ENCODE data around the gene EHBP1L1.

GRCh38 chr11:65540290-65541092, 35.4 kb upstream of the EHBP1L1 start:
- TF ChIP-seq POLR2A (IDR thresholded peaks at IDR 0.05) = no peak
- TF ChIP-seq, protein P1, sequence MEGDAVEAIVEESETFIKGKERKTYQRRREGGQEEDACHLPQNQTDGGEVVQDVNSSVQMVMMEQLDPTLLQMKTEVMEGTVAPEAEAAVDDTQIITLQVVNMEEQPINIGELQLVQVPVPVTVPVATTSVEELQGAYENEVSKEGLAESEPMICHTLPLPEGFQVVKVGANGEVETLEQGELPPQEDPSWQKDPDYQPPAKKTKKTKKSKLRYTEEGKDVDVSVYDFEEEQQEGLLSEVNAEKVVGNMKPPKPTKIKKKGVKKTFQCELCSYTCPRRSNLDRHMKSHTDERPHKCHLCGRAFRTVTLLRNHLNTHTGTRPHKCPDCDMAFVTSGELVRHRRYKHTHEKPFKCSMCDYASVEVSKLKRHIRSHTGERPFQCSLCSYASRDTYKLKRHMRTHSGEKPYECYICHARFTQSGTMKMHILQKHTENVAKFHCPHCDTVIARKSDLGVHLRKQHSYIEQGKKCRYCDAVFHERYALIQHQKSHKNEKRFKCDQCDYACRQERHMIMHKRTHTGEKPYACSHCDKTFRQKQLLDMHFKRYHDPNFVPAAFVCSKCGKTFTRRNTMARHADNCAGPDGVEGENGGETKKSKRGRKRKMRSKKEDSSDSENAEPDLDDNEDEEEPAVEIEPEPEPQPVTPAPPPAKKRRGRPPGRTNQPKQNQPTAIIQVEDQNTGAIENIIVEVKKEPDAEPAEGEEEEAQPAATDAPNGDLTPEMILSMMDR (IDR thresholded peaks at IDR 0.05) = peak; percentile 92 to 97 (median 96)
